Astrocyte of the spinal cord (primary cell): Measurements from ENCODE around the gene VWA3B.
"Not testable (repeated sequence)": the region's sequence is repeated elsewhere in the genome, so short reads cannot be mapped to it uniquely, and the experiment has no call there.

Experiments
- DNase-seq: peaks from one replicate; pipeline ENCODE4 v3.0.0; 2011; ENCODE audit warnings: low read depth, low spot score
- H3K4me3 ChIP-seq: 2 replicates; pipeline ENCODE4 v1.5.1; 2011; ENCODE audit warnings: low read depth, mild to moderate bottlenecking, low read length, moderate library complexity
- in situ Hi-C: cut with HindIII; loops from 2 replicates; pipeline ENCODE4 v1.10.0; 2017; ENCODE audit warnings: low sequenced_read_pairs
- TF ChIP-seq, protein P1 (sequence below): IDR thresholded peaks from 2 replicates; pipeline ENCODE4 v1.5.1; 2012; ENCODE audit warnings: low read depth, mild to moderate bottlenecking, low read length, inconsistent platforms

The VWA3B gene

DNA sequence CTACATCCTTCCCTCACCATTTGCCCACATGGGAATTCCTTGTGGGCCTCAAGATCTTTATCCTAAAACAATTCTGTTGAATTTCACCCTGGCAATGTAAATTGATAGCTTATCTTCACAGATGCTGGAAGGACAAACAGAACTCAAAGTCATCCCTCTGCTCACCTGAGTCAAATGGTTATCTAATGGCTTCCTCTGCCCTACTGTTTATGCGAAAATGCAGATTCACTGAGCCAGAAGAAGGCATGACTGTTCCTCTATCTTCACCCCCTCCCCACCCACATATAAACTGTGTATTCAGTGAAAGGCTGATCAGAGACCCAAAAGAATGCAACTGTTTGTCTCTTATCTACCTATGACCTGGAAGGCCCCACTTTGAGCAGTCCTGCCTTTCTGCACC is 43.9 kb upstream of the VWA3B start:
- in situ Hi-C loops = no loop called here
- TF ChIP-seq, protein P1, sequence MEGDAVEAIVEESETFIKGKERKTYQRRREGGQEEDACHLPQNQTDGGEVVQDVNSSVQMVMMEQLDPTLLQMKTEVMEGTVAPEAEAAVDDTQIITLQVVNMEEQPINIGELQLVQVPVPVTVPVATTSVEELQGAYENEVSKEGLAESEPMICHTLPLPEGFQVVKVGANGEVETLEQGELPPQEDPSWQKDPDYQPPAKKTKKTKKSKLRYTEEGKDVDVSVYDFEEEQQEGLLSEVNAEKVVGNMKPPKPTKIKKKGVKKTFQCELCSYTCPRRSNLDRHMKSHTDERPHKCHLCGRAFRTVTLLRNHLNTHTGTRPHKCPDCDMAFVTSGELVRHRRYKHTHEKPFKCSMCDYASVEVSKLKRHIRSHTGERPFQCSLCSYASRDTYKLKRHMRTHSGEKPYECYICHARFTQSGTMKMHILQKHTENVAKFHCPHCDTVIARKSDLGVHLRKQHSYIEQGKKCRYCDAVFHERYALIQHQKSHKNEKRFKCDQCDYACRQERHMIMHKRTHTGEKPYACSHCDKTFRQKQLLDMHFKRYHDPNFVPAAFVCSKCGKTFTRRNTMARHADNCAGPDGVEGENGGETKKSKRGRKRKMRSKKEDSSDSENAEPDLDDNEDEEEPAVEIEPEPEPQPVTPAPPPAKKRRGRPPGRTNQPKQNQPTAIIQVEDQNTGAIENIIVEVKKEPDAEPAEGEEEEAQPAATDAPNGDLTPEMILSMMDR = no peak
- no peak overlapping the region for H3K4me3 ChIP-seq
- no peak for DNase-seq

DNA sequence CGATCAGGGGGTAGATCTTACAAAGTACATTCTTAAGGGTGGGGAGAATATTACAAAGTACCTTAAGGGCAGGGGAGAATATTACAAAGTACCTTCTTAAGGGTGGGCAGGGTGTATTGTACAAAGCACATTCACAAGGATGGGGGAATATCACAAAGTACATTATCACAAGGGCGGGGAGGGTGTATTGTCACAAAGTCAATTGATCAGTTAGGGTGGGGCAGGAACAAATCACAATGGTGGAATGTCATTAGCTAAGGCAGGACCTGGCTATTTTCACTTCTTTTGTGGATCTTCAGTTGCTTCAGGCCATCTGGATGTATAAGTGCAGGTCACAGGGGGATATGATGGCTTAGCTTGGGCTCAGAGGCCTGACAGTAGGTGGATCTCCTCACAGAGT is 42.2 kb upstream of the VWA3B start:
- H3K4me3 ChIP-seq, in situ Hi-C loops, DNase-seq: not testable (repeated sequence)

DNA sequence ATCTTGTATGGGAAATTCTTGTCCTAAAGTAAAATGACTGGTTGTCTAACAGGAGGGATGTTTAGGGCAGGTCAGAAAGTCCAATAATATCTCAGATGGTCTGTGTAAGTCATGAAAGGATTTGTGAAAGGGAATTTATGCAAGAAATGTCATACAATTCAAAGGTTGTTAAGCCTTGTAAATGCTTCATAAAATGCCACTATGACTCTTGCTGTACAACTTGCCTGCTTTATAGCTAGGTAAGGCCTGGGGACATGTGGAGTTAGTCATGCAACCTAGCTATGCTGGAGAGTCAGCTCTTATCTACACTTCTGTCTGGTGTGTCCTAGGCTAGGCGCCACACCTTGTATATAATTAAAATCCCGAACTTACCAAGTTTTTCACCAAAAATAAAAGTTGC is 36.9 kb upstream of the VWA3B start:
- no peak for DNase-seq
- no peak overlapping the region for H3K4me3 ChIP-seq
- TF ChIP-seq, protein P1 = no peak
- in situ Hi-C loops = no loop called here

DNA sequence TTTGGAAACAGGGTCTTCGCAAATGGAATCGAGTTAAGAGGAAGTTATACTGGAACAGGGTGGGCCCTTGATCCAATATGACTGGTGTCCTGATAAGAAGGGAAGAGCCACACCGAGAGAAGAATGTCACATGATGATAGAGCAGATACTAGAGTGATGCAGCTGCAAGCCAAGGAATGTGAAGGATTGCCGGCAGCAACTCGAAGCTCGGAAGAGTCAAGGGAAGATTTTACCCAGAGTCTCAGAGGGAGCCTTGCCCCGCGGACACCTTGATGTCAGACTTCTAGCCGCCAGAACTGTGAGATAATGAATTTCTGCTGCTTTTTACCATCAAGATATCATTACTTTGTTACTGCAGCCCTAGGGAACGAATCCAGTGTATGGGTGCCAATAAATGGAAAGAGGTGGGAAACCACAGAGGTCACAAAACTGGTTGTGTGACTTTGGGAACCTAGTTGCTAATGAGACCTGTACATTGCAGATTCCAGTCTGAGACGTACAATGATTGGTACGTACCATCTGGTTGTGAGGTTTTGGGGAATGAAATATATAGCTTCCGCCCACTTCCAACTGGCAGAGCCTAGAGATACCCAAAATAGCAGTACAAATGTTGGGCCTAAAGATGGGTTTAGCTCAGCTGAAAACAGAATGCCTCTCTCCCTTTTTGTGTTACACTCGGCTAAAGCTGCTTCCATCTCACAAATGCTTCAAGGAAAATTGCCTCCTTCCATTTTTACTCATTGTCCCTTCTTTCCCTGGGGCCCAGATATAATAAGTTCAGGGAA is 28.6 kb upstream of the VWA3B start:
- TF ChIP-seq, protein P1 = no peak
- in situ Hi-C loops = no loop called here
- DNase-seq = no peak

DNA sequence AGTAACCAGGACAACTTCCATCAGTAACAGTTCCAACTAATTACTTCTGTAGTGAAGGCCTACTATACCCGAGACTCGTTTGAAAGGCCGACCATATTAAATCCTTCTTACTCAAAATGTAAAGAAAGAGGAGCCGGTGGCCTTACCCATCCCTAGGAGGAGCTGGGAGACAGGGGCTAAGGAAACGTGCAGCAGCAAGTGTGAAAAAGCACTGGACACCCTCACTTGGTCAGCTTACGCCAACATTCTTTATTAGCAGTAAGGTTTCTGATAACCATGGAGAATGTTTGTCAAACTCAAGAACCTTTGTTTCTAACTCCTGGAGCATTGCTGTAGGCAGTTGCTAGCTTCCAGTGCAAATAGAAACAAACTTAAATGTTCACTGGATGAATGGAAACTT is 26.7 kb upstream of the VWA3B start:
- DNase-seq = no peak
- TF ChIP-seq, protein P1 = no peak
- no peak overlapping the region for H3K4me3 ChIP-seq
- in situ Hi-C loops = no loop called here

More for the DNA sequence above, 28.6 kb upstream of the VWA3B start:
- H3K4me3 ChIP-seq = no peak overlapping the region

DNA sequence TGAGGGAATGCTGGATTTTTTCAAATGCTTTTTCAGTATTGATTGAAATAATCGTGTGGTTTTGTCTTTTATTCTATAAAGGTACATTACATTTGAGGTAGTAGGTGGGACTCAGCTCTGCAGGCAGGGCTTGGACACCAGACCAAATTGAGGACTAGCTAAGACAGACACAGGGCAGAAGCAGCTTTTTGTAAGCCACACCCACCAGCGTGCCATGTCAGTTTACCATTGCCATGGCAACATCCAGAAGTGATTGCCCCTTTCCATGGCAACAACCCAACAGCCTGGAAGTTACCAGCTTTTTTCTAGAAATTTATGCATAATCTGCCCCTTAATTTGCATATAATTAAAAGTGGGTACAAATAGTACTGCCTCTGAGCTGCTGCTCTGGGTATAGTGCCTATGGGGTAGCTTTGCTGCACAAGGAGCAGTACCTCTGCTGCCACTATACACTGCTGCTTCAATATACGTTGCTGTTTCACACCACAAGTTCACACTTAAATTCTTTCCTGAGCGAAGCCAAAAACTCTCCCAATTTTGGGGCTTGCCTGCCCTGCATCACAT is 23.6 kb upstream of the VWA3B start:
- H3K4me3 ChIP-seq = no peak overlapping the region
- in situ Hi-C loops = no loop called here
- DNase-seq = no peak
- TF ChIP-seq, protein P1 = no peak

DNA sequence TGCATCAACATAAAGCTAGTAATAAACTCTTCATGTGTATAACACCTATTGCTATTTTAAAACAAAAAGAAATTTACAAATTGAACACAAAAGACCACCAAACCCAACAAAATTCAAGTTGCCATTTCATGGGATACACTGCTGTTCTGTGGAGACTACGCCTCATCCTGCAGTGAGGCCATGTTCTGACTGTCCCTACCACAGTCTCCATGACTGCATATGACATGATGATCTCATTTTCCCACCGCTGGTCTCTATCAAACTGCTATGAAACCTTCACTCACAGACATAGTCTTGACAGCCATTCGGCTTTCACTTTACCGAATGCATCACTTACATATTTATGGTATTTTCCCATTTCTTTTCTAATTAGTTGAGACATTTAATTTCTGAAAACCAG is 21.2 kb upstream of the VWA3B start:
- no peak for DNase-seq
- TF ChIP-seq, protein P1 = no peak
- in situ Hi-C loops = no loop called here
- H3K4me3 ChIP-seq = no peak overlapping the region
